ENCODE results near the gene TTC36.

GRCh38 chr11:118524757-118525470 is 2.4 kb upstream of the TTC36 start:
- TF ChIP-seq EZH2phosphoT487 (IDR thresholded peaks at IDR 0.05; ENCODE audit: insufficient read depth, low read depth) (no peak), EZH2 (IDR thresholded peaks at IDR 0.05; ENCODE audit: insufficient read depth, poor library complexity, severe bottlenecking) (no peak)
